Tongue (tissue), 2 donors: Measurements from ENCODE around the gene PAM. TPM values are rescaled to one million over a fixed set of nuclear protein-coding genes. Genes with fewer than 3 reads are reported as not detected.

Source experiments
- DNase-seq: peaks from one replicate; pipeline ENCODE4 v3.0.0-alpha.2; 2015
- total RNA-seq: library from RNA; depleted of rRNA; stranded (reverse); fragments of >200 nt; gene quantifications from one replicate; pipeline ENCODE4 v1.2.3, GENCODE V29; 2014

The PAM gene
- total RNA-seq, 1 donor from 2014 or later = 179 TPM

DNA sequence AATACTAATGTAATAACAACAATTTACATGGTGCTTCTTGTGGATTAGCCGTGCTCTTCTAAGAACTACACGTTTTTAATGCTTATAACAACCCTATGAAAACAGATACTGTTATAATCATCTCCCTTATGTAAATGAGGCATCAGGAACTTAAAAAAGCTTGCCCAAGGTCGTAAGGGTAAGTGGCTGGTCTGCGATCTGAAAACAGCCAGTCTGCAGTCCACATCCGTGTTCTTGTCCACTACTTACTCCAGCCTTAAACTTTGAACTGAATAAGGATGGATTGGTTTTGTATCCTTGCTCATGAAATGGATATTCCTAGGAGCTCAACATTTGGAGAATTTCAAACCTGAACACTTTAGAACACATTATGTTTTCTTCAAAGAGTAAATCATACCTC lies 26.7 kb downstream of the PAM start:
- DNase-seq = no peak

DNA sequence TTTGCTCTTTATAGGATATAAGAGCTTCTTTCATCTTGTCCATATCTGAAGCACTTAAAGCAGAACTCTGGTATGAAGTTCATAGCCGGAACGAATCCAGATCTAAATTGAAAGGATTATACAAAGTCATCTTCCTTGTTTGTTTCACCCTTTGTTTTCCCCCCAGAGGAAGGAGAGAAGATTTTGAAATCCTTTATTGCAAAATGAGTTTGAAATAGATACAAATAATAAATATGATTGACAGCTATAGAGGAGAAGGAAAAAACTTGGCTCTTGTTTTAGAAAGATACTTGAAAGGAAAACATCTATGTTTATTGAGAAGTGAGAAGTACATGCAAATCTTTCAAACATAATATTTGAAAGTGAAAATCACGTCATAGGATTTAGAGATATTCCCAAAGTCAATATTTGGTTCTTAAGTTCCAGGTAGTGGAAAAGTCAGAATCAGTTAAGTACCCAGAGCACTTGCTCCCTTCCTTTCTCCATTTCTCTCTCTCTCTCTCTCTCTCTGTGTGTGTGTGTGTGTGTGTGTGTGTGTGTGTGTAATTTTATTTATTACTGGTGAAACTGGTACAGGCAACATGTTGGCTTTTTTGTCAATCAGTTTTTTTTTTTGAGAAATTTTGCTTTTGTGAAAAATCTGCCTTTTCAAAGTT lies 27.2 kb downstream of the PAM start:
- no peak for DNase-seq

DNA sequence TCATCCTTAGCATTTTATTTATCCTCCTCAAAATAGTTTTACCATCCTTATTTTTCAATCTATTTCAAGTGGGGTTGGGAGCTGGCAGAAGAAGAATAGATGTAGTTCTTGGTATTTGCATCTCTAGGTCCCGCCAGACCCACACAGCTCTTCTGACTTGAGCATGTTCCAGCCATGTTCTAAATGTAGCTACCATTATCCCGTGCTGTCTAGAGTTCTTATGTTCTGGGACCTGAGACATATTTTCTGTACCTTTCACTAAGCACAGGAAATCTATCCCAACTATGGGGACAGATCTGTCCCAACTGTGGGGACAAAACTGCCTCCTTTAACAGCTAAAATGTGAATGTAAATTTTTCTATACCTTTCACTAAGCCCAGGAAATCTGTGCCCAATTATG lies 32.0 kb downstream of the PAM start:
- DNase-seq = no peak

DNA sequence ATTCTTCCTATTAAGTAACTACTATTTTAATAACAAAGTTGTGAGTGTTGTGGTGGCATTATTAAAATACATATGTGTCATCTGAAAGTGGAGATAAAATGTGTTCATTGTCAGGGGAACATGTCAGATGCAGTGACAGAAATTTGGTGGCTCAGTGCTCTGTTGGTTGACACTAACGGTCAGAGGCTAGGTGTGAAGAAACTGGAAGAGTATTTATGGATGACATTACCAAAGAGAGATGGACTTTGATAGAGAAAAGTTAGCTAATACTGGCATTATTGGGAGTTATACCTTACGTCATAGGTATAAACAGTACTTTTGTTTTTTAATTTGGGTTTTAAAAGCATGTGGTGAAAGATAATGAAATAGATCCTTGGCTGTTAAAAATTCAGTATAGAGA lies 33.7 kb downstream of the PAM start:
- DNase-seq = no peak

DNA sequence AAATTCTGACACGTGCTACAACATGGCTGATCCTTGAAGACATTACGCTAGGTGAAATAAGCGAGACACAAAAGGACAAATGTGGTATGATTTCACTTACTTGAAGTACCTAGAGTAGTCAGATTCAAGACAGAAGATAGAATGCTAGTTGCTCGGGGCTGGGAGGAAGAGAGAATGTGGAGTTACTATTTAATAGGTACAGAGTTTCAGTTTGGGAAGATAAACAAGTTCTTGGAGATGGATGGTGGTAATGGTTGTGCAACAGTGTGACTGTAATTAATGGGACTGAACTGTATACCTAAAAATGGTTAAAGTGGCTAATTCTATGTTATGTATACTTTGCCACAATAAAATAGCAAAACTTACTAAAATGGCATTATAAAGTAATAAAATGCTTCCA lies 34.4 kb downstream of the PAM start:
- no peak for DNase-seq

DNA sequence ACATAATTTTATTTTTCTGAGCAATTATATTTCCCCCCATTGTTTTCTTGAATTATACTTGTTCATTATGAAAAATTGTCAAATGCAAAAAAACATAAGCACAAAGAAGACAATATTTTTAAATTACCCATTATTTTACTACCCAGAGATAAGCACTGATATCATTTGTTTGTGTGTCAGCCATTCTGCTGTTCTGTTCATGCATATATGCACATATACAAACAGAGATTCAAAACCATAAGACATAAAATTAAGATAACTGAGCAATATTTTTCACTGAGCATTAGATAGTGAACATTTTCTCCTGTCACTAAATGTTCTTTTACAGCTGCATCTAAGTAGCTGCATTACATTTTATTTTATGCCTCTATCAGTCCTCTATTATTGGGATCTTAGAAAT lies 35.6 kb downstream of the PAM start:
- DNase-seq = no peak

DNA sequence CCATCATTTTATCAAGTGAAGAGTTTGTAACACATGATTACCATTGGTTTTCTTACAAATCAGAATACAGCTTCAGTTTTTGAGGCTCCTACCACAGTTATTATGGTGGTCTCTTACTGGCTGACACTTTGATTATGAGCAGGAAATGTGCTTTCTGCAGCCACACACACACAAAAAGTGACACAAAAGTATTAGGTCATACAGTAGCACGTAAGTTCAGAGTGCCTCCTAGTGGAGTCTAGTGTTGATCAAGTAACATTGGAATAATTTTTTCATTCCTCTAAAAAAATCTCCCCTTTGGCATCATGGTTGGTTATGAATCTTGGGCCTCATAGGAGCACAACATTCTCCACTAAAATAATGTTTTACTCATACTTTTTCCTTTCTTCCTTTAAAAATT lies 37.6 kb downstream of the PAM start:
- DNase-seq = no peak

DNA sequence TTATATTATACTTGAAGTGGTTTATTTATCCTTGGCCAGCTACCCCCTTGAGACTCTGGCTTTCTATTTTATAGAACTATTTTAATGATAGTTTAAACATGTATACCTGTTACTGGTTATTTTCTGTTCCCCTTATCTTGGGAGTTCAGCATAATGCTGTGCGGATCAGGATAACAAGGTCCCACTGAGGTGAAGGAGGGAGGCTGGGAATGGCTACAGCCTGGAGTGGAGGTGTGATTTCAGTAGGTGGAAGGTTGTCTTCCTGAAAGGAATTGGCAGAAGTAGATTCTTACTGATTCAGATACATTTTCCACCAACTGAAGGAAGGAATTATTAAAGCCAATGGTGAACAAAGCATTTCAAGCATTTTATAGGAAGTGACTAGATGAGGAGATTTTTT lies 38.9 kb downstream of the PAM start:
- DNase-seq = no peak

DNA sequence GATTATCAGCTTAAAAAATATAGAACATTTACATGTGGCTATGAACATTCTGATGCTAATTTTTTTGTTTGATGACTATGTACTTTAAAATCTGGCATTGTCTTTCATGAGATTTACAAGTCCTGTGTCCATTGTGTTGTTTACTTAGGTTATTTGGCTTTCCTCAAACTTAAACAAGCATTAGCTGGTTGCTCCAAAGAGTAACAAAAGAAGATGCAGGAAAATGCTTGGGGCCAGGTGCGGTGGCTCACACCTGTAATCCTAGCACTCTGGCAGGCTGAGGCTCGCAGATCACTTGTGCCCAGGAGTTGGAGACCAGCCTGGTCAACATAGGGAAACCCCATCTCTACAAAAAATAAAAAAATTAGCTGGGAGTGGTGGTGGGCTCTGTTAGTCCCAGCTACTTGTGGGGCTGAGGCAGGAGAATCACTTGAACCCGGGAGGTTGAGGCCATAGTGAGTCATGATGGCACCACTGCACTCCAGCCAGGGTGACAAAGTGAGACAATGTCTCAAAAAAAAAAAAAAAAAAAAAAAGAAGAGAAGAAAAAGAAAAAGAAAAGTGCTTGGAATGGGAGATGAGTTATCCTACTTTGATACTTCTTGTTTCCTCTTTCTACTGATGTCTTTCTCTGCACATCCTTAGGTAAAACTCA lies 39.7 kb downstream of the PAM start:
- DNase-seq = no peak

DNA sequence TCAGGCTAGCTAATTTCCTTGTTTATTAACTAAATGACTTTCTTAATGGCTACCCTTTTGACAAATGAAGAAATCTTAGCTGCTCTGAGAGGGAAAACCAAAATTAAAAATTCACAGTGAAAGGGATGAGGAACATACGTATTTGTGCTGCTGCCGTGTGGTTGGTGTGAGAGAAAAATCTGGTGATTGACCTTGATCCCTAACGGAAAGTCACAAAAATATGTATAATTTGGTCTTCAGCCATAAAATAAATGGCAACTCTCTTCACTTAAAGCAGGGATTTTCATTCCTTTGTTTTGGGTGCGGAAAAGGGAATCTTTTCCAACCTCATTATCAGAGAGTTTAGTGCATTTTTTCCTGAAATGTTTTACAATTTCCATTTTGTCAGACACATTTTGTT lies 40.4 kb downstream of the PAM start:
- DNase-seq = no peak

DNA sequence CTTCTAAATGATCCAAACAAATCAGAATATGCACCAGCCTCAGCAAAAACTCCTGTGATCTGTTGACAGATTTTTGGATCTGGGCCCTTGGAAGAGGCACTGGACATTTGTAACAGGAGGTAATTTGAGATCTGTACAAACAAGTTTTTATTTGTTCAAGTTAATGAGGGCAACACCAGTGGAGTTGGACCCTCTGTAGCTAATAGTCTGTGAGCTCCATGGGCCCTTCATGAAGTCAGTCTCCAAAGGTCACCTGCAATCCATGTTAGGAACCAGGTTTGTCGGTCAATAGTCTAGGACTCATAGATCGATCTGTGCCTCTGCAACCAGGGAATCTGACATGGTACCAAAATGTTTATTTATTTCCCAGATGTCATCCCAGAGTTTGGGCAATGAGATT lies 40.9 kb downstream of the PAM start:
- DNase-seq = peak; percentile 31

DNA sequence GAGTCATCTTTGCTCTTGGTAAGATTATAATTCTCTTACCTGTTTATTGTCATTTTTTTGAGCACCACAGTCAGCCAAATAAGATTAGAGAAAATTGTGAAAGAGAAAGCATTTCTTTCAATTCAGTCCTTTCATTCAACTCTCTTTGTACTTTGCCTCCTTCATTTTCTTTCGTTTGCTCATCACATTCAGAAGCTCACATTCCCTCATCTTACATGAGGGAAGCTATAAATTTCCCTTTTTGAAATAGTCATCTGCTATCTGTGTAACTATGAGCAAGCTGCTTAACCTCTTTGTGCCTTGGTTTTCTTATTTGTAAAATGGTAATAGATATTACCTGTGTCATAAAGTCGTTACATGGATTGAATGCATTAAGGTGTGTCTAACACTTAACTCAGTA lies 41.4 kb downstream of the PAM start:
- DNase-seq = no peak

DNA sequence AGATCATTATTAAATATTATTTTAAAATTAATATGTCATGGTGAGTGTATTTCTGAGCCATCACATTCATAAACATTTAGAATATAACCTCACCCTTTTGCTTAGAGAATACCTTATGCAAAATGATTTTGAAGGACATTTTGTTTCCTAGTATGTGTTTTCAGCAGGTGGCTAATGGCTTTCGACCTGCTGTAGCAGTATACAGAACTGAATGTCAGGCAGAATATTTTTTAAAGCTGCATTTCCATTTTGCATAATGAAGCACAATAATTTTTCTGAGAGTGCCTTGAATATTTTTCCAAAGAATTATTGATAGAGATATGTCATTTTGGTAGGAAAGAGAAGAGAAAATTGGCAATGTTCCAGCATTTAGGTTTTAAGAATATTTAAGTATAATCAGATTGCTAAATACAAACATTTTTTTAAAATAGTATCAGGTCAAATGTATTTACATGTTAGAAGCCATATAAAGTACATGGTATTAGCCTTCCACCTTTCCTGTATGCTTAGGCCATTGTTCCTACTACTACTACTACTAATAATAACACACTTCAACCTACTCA lies 42.3 kb downstream of the PAM start:
- DNase-seq = no peak

DNA sequence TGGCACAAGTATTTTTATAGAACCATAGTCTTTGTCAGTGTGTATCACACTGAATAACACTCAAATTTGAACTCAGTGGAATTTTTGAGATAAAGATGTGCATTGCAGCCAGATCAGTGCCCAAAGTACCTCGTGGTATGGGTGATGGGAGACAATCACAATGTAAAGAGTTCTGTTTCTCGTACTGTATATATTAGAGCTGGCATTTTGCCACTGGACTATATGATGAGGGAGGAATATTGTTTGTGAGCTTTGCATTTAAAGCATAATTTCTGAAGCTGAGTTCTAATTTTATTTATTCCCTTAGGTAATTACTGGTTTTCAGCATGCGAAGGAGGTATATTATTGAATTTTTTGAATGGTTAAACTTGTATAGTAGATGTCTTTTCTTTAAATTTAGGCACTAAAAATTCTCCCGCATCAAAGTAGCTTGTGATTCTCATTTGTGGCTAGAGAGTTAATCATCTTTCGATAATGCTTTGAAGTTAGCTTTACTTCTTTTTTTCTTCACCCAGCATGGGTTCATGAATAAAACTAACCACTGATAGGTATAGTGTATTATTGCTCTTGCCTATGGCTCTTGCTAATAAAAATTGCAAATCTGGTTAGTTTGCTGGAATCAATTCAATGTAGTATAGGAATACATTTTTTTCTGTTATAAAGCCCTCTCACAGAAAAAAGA lies 43.1 kb downstream of the PAM start:
- DNase-seq = no peak

DNA sequence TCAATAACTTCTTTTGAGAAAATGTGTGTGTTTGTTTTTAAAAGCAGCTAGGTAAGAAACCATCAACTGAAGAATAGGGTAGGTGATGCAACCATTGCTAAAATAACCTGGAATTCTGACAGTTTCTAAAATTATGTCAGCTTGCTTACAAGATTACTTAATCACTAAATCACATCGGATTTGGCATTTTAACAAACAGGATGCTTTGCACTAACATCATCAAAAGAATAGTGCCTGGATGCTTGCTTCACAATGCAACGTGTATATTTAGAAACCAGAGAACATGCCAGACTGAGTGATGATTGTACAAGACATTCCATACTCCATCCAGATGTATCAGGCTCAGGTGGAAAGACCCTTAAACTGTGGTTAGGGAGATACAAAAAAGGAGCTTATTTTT lies 43.9 kb downstream of the PAM start:
- DNase-seq = peak; percentile 24

DNA sequence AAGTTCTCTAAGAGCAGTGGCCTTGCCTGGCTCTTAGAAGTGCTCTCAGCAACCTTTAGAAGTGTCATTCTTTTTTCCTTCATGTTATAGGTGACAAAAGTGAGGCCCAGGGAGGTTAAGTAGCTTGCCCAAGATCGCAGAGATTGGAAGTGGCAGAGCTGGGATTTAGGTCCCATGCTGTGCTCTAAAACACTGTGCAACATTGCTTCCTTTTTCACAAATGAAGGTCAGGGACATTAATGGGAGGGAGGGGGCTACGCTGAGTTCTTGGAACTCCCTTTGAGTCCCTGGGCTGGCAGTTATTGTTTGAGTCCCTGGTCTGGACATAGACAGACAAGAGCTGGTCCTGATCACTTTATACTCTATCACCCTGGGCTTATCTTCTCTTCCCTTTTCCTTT lies 45.3 kb downstream of the PAM start:
- no peak for DNase-seq

DNA sequence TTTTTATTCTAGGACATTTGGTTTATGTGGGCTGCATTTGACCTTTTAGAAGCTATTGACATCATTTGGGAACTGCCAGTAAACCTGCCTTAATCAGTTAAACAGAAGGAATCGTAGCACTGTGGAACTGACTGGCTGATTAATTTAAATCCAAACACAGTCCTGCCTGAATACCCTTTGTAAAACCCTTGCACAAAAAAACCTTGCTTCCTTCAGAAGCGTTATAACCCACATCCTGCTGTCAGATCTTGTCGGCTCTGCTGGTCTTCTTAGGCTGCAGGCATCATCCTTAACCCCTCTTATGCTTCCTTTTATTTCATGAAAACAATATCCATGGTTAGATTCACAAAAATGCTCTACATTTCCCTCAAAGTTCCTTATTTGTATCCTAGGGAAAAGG lies 46.3 kb downstream of the PAM start:
- no peak for DNase-seq

DNA sequence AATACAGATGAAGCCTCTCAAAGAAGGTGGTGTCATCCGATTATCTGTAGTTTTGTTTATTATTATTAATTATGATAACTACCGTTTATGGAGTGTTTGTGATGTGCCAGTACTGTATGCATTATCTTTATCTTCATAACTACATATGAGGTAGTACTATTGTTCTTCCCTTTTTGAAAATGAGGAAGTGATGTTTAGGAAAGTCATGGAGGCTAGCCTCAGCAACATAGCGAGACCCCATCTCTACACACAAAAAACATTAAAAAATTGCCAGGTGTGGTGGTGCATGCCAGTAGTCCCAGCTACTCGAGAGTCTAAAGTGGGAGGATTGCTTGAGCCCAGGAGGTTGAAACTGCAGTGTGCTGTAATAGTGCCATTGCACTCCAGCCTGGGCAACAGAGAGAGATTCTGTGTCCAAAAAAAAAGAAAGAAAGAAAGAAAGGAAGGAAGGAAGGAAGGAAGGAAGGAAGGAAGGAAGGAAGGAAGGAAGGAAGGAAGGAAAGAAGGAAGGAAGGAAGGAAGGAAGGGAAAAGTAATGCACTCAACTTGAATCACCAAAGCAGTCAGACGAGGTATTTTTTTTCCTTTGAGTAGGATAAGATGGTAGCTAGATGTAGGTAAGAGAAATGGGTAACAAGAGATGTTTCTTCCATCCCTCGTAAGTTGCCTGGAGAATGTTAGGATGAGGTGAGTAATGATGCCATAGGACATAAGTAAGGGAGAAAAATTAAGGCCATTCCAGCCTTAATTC lies 47.8 kb downstream of the PAM start:
- no peak for DNase-seq

DNA sequence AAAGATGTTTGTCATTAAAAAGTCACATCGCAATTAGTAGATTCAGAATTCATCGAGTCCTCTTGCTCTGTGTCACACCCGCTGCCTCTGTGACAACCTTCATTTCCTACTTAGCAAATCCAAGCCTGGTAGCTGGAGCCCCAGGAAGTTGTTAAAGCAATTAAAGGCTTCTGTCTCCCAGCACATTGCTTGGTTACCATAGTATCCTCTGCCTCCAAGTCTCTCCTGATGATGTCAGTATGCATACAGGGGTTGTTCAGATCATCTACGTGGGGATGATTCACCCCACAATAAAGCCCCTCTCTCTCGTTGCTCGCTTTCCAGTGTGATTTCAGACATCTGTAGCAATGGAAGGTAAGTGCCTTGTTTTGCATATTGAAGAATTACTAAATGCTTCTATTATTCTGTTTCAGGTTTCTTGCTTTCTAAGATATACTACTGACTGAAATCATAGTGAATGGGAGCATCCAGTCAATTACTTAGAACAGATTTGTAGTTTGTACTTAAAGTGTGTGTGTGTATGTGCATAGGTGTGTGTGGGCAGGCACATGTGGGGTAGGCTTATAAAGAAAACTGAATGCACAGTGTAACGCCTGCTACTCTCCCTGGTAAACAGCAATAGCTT lies 52.9 kb downstream of the PAM start:
- DNase-seq = no peak

DNA sequence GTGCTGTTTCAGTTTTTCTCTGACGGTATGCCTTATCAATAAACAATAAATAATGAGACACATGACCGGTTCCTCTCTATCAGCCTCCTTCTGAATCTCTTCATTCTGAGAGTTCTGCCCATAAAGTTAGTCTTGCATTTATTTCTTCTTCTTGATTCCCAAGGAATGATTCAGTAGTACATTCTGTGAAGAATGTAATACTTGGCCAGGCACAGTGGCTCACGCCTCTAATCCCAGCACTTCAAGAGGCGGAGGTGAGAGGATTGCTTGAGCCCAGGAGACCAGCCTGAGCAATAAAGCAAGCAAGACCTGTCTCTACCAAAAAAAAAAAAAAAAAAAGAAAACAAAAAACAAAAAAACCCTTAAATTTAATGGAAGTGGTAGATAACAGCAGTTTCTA lies 53.9 kb downstream of the PAM start:
- DNase-seq = no peak

DNA sequence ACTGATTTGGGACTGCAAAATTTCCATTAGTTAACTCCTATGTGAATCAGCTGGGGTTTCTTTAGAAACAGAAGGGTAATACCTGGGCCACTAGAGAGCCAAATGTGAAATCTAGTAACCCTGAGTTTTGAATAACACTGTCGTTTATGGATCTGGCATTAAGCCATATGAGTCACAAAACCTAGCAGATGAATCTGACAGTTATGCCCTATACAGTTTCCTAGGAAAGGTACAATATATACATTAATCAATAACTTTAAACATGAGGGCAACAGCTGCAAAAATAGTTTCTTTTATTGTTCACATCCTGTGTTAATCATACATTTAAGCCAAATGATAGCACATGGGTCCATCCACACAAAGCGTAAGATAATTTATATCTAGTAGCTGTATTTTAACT lies 56.9 kb downstream of the PAM start:
- no peak for DNase-seq

DNA sequence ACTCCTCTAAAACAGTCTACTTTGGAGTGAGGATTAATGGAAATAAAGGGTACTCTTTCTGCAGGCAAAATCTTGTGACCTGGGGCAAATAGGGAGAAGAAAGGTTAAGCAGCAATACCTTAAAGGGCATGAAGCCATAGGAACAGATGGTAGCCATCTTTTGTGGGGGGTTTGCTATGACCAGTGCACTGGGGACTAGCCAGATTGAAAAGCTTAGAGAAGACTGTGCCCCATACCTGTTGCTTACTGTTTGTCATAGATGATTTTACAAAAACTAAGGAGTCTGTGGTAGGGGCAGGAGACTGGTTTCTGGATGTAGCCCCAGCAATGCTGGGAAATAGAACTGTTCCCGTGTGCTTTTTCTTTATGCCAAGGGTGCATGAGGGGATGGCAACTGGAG lies 58.6 kb downstream of the PAM start:
- no peak for DNase-seq
